Neural cell (in vitro differentiated cells): ENCODE results near the gene PRR5. TPM values are rescaled to one million over a fixed set of nuclear protein-coding genes. Genes with fewer than 3 reads are reported as not detected.

ENCODE experiments used
- H2AFZ ChIP-seq: fragments of 200-600, 300-800 bp; sonication (generic), shearing (Covaris generic); 2 replicates; pipeline ENCODE4 v1.6.0; 2014; ENCODE audit warnings: low read depth, mild to moderate bottlenecking, antibody characterized with exemption, low read length, moderate library complexity
- H3F3A ChIP-seq: fragments of 200-600 bp; shearing (Covaris generic); 2 replicates; pipeline ENCODE4 v1.6.1; 2016; ENCODE audit warnings: mild to moderate bottlenecking, moderate library complexity, mixed read lengths, antibody characterized with exemption, low read length; ENCODE audit not compliant: insufficient read depth, poor library complexity, severe bottlenecking
- H3K27ac ChIP-seq: fragments of 200-600, 300-800 bp; sonication (generic), shearing (Covaris generic); 2 replicates; pipeline ENCODE4 v1.5.1; 2014; ENCODE audit warnings: mild to moderate bottlenecking, low read length, moderate library complexity
- H3K27me3 ChIP-seq: fragments of 300-800, 200-600 bp; sonication (generic), shearing (Covaris generic); 2 replicates; pipeline ENCODE4 v1.6.0; 2014; ENCODE audit warnings: mild to moderate bottlenecking, low read depth, low read length, moderate library complexity; ENCODE audit not compliant: insufficient read depth
- H3K36me3 ChIP-seq: fragments of 300-800, 200-600 bp; sonication (generic), shearing (Covaris generic); 2 replicates; pipeline ENCODE4 v1.5.1; 2014; ENCODE audit warnings: mild to moderate bottlenecking, antibody characterized with exemption, low read length, moderate library complexity; ENCODE audit not compliant: insufficient read depth
- H3K4me2 ChIP-seq: fragments of 300-800, 200-600 bp; sonication (generic), shearing (Covaris generic); 2 replicates; pipeline ENCODE4 v1.6.0; 2014; ENCODE audit warnings: mild to moderate bottlenecking, low read length
- H3K4me3 ChIP-seq: fragments of 300-800, 200-600 bp; sonication (generic), shearing (Covaris generic); 2 replicates; pipeline ENCODE4 v1.5.1; 2014; ENCODE audit warnings: mild to moderate bottlenecking, low read length, moderate library complexity
- H3K79me2 ChIP-seq: fragments of 200-600 bp; shearing (Covaris generic); replicated peaks from 2 replicates; pipeline ENCODE4 v1.6.0; 2014; ENCODE audit warnings: mild to moderate bottlenecking, low read length, moderate library complexity; ENCODE audit not compliant: insufficient read depth
- H3K9ac ChIP-seq: fragments of 300-800, 200-600 bp; sonication (generic), shearing (Covaris generic); 2 replicates; pipeline ENCODE4 v1.6.1; 2016; ENCODE audit warnings: mild to moderate bottlenecking, low read length, mixed read lengths
- H3K9me2 ChIP-seq: fragments of 200-600 bp; shearing (Covaris generic); 2 replicates; pipeline ENCODE4 v1.6.1; 2016; ENCODE audit warnings: mild to moderate bottlenecking, low read length, mixed read lengths; ENCODE audit not compliant: insufficient read depth
- H3K9me3 ChIP-seq: fragments of 200-600, 300-800 bp; sonication (generic), shearing (Covaris generic); 2 replicates; pipeline ENCODE4 v1.6.1; 2016; ENCODE audit warnings: mild to moderate bottlenecking, mixed run types, low read length, moderate library complexity, mixed read lengths
- H4K20me1 ChIP-seq: fragments of 200-600 bp; shearing (Covaris generic); 2 replicates; pipeline ENCODE4 v1.6.1; 2016; ENCODE audit warnings: mild to moderate bottlenecking, mixed run types; ENCODE audit not compliant: insufficient read depth
- CTCF ChIP-seq: fragments of 450-650 bp; IDR thresholded peaks from 2 replicates; pipeline ENCODE4 v1.5.1; 2014; ENCODE audit warnings: antibody characterized with exemption, mild to moderate bottlenecking, moderate library complexity; ENCODE audit not compliant: poor library complexity, severe bottlenecking
- EP300 ChIP-seq: fragments of 450-650 bp; conservative IDR thresholded peaks from 2 replicates; pipeline ENCODE4 v1.6.1; 2014; ENCODE audit warnings: antibody characterized with exemption, mild to moderate bottlenecking, moderate library complexity; ENCODE audit not compliant: poor library complexity, severe bottlenecking
- EZH2 ChIP-seq: fragments of 200-600, 300-800 bp; shearing (Covaris generic), sonication (generic); IDR thresholded peaks from 2 replicates; pipeline ENCODE4 v1.6.1; 2014; ENCODE audit warnings: antibody characterized with exemption, low read length, borderline replicate concordance, mild to moderate bottlenecking; ENCODE audit not compliant: insufficient read depth, poor library complexity, severe bottlenecking
- MXI1 ChIP-seq: fragments of 450-650 bp; conservative IDR thresholded peaks from 2 replicates; pipeline ENCODE4 v1.6.1; 2014; ENCODE audit warnings: antibody characterized with exemption, mild to moderate bottlenecking; ENCODE audit not compliant: poor library complexity, severe bottlenecking
- POLR2AphosphoS5 ChIP-seq: IDR thresholded peaks from 2 replicates; pipeline ENCODE4 v1.6.1; 2012
- RAD21 ChIP-seq: fragments of 450-650 bp; conservative IDR thresholded peaks from 2 replicates; pipeline ENCODE4 v1.6.1; 2014; ENCODE audit warnings: antibody characterized with exemption, mild to moderate bottlenecking, moderate library complexity
- REST ChIP-seq: IDR thresholded peaks from 2 replicates; pipeline ENCODE4 v1.6.1; 2012; ENCODE audit warnings: borderline replicate concordance
- SMC3 ChIP-seq: fragments of 450-650 bp; conservative IDR thresholded peaks from 2 replicates; pipeline ENCODE4 v1.6.1; 2014; ENCODE audit warnings: antibody characterized with exemption, mild to moderate bottlenecking, moderate library complexity; ENCODE audit not compliant: poor library complexity
- TAF1 ChIP-seq: IDR thresholded peaks from 2 replicates; pipeline ENCODE4 v1.6.1; 2012; ENCODE audit warnings: low read depth
- polyA plus RNA-seq: library from polyadenylated mRNA; depleted of rRNA; stranded (reverse); fragments of >200 nt; gene quantifications from 2 replicates; pipeline ENCODE4 v1.2.3, GENCODE V29; 2014

The PRR5 gene
- polyA plus RNA-seq, 1 donor from 2014 or later: 16.2 TPM

- no peaks in the 10 kb centered on the region for H4K20me1 ChIP-seq
- H3F3A ChIP-seq: no peaks in the 10 kb centered on the region
- no peaks in the 10 kb centered on the region for H3K27me3 ChIP-seq
- H3K9me3 ChIP-seq: no peaks in the 10 kb centered on the region
- no peaks in the 10 kb centered on the region for H3K36me3 ChIP-seq
- H3K27ac ChIP-seq: no peak overlapping the region
- H3K4me3 ChIP-seq: no peak overlapping the region
- TF ChIP-seq POLR2AphosphoS5 (no peak), CTCF (no peak), REST (no peak), MXI1 (no peak), EP300 (no peak), RAD21 (no peak), SMC3 (no peak), EZH2 (no peak)
- no peak overlapping the region for H3K9ac ChIP-seq
- H3K79me2 ChIP-seq: no peaks in the 10 kb centered on the region
- H3K4me2 ChIP-seq: no peak overlapping the region
- H2AFZ ChIP-seq: no peak overlapping the region
- no peaks in the 10 kb centered on the region for H3K9me2 ChIP-seq
Observed at GRCh38 chr22:44727148-44727547, 25.1 kb downstream of the PRR5 start.

GRCh38 chr22:44727709-44728108 is 25.7 kb downstream of the PRR5 start:
- Histone ChIP-seq H3K36me3 (no peaks in the 10 kb centered on the region), H3K27me3 (no peaks in the 10 kb centered on the region), H3K9me2 (no peaks in the 10 kb centered on the region), H3K4me3 (no peak overlapping the region), H3K79me2 (no peaks in the 10 kb centered on the region), H3K4me2 (no peak overlapping the region), H3K9me3 (no peaks in the 10 kb centered on the region), H3F3A (no peaks in the 10 kb centered on the region), H4K20me1 (no peaks in the 10 kb centered on the region), H3K9ac (no peak overlapping the region), H3K27ac (no peak overlapping the region), H2AFZ (no peak overlapping the region)
- no peak for TF ChIP-seq SMC3
- TF ChIP-seq EP300: no peak

- H3K9me3 ChIP-seq: no peaks in the 10 kb centered on the region
- no peak overlapping the region for H3K9ac ChIP-seq
- H3K79me2 ChIP-seq: no peaks in the 10 kb centered on the region
- no peak overlapping the region for H3K4me3 ChIP-seq
- H3K27ac ChIP-seq: no peak overlapping the region
- no peaks in the 10 kb centered on the region for H3K36me3 ChIP-seq
- H3K4me2 ChIP-seq: no peak overlapping the region
- H3F3A ChIP-seq: no peaks in the 10 kb centered on the region
- no peaks in the 10 kb centered on the region for H4K20me1 ChIP-seq
- no peak for TF ChIP-seq RAD21
- no peak for TF ChIP-seq SMC3
- no peak for TF ChIP-seq EP300
- TF ChIP-seq EZH2: no peak
- no peak for TF ChIP-seq POLR2AphosphoS5
- TF ChIP-seq REST: no peak
- TF ChIP-seq MXI1: no peak
- no peak for TF ChIP-seq CTCF
- TF ChIP-seq TAF1: no peak
- H3K27me3 ChIP-seq: no peaks in the 10 kb centered on the region
- no peak overlapping the region for H2AFZ ChIP-seq
- no peaks in the 10 kb centered on the region for H3K9me2 ChIP-seq
Observed at GRCh38 chr22:44728761-44729324, 26.8 kb downstream of the PRR5 start.
